ENCODE data around the gene DYNLT5. TPM values are rescaled to one million over a fixed set of nuclear protein-coding genes. Genes with fewer than 3 reads are reported as not detected.
"Not testable (repeated sequence)": the region's sequence is repeated elsewhere in the genome, so short reads cannot be mapped to it uniquely, and the experiment has no call there.

DYNLT5 gene
- polyA plus RNA-seq, 1 donor: 4.5 TPM

DNA sequence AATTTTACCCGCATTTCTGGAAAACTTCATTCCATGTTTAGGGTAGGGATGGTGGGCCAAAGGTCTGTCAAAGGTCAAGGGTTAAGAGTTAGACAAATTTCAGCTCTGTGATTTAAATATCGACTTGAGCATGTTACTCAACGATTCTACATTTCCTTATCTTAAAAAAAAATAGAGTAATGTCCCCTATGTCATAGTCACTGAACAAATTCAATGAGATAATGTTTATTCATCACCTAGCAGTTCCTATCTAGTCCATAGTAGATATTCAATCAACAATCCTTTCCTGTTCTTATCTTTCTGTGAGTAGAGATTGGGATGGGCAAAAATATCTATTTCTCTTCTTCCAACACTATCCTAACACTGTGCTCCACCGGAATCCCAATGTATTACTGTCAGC is 1.1 kb upstream of the DYNLT5 start:
- no peak for DNase-seq

DNA sequence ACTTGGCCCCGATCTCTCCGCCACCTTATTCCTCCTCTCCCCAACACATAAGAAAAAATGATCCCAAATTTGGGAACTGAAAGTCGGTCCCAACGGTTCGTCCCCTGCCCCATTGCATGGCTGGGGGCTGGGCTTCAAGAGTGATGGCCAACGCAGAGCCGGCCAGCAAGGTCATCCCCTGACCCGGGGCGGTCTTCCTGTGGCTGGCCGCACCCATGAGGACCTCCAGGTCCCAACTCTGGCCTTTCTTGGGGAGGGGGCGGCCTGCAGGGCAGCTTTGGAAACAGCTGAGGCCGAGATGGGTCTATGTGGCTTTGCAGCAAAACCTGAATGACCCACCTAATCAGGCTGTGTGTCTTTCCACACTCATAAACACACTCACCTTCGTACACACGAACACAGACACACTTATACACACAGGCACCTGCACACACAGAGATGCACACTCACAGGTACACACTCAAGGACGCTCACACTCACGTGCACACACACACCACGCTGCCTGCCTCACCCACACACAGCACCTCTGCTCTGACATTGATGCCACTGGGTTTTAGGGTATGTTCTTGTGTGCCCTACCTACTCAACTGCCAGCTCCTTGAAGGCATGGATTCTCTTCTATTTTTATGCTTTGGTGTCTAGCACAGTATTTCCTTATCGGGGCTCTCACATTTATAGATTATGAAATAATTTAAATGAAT is 562 bp downstream of the DYNLT5 start:
- no peak for DNase-seq

DNA sequence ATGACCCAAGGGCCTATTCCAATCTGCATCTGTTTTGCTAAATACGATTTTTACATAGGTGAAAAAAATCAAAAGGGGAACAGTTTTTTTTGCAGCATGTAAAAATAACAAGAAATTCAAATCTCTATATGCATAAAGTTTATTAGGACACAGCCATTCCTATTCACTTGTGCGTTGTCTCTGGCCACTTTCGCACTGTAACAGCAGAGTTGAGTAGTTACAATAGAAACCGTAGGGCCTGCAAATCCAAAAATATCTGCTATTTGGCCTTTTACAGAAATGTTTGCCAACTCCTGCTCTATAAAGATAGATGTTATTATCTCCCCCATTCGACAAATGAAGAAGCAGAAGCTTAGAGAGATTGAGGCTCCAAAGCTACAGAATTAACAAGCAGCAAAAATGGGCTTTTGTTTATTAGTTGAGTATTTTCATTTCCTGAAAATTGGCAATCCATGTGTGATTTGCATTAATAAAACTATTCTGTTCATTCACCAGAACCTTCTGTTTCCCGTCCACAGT is 5.5 kb downstream of the DYNLT5 start:
- no peak for DNase-seq

DNA sequence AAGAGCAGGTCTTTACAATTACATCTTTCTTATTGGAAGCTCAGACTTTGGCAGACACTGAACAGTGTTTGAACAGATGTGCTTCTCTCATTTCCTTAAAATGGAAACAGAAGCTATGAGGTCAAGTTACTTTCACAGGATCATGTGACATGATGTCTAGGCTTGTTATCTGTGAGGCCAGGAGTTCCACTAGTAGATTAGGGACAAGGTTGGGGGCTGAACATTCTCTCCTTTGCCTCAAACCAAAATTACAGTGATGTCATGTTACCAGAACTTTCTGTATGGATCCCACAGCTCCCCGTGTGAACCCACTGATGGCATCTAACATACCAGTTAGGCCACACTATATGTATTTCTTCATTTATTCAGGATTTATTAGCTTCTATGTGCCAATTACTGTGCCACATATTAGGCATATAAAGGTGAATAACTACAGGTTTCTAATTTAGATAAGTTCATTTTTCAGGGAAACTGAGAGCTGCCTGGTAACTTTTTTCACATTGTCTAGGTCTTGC is 6.0 kb downstream of the DYNLT5 start:
- peak; percentile 18 for DNase-seq

DNA sequence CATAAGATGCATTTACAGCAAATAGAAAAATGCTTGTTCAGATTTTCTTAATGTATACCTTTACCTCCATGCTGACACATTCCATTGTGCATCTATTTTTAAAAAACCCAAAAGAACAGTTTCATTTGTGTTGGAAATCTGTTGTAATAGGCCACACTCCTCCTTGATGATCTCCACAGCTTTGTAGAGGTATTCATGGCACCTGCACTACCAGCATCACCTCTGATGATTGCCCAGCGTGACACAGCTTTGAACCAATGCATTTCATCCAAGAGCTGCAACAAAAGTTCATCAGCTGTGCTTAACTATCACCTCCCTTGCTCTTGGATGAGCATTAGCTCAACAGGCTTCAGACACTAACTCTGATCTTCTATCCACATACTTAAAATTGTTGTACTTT is 8.2 kb downstream of the DYNLT5 start:
- no peak for DNase-seq

DNA sequence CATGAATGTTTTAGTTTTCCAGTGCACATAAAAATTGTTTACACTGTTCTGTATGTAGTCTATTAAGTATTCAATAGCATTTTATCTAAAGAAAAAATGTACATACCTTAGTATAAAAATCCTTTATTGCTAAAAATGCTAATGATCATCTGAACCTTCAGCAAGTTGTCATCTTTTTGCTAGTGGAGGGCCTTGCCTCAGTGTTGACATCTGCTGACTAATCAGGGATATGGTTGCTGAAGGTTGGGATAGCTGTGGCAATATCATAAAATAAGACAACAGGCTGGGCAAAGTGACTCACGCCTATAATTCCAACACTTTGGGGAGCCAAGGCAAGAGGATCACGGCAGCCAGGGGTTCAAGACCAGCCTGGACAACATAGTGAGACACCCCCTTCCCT is 9.0 kb downstream of the DYNLT5 start:
- DNase-seq: no peak

DNA sequence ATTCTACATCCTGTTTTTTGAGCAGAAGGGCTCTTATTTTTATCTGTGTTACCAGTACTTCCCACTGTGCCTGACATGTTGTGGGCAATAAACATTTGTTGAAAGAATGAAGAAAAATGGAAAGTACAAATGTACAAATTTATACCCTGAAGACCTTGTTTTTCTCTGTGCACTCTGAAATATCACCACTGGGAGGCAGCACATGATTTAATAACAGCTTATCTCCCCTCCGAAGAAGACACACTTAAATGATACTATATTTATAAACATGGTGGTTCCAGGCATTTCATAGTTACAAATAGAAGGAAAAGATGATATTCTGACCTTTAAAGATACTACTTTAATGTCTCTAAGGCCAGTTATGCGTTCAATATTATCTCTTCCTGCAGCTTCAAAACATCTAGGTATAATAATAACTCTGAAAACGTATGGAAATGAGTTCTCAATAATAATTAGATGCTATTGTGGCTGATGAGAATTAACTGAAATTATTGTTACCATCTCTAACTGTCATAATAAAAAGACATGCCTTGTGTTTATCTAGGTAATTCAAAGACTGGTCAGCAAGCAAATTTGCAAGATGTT is 12.8 kb downstream of the DYNLT5 start:
- DNase-seq: peak; percentile 36

DNA sequence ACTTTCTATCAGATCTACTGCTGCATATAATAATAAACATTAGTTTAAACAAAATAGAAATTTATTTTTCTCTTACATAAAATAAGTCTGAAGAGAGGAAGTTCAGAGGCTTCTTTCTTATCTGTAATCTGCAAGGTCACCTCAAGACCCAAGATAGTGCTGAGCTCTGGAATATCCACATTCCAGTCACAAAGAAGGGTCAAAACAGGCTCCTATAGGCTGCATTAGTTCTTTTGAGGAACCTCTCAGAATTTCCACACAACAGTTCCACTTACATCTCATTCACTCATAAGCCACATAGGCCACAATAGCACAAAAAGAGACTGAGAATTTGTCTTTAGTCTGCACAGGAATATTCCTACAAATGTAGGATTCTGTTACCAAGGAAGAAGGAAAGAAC is 15.4 kb downstream of the DYNLT5 start:
- no peak for DNase-seq

DNA sequence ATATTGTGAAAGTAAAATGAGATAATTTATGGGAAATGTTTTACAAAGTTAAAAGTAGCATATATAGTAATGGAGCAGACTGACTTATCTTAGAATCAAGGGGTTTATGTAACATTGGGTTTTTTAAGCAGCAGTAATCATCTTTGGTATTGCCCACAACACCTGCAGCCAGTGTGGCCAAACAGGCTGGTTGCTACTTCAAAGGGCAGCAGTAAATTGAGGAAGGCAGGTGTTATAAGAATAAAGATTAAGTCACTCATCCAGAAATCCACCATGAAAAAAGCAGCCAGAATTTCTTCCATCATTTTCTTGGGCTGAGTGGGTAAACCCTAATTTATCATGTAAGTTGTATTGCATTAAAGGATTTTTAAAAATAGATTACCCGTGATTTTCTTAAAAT is 16.7 kb downstream of the DYNLT5 start:
- DNase-seq: no peak

DNA sequence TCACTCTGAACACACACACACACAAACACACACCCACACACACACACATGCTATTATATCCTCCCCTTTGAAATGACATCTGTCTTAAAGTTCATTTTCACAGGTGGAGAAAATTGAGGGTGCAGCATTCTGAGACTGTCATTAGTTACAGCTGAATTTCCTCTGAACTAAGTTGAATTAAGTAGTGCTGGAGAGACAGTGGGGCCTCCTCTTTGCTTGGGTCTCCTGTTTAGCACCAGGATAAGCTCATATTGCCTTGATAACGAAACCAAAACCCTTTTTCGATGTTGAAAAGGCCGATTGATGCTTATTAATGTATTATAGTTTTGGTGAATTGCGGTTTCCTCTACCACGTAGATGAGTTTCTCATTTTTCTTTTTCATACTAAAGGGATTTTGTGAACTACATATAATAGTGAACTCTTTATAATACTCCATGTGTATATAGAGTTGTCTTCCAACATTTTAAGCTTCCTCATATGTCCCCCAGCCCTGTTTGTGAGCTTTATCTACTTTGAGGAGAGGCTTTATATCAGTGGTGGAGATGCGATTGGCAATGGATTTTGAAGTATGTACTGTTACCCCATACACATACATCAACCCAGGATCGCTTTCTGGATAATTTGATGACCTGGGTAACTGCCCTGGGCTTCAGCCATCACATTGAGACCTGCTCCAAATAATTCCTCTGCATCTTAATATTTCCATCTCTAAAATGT is 17.4 kb downstream of the DYNLT5 start:
- no peak for DNase-seq

DNA sequence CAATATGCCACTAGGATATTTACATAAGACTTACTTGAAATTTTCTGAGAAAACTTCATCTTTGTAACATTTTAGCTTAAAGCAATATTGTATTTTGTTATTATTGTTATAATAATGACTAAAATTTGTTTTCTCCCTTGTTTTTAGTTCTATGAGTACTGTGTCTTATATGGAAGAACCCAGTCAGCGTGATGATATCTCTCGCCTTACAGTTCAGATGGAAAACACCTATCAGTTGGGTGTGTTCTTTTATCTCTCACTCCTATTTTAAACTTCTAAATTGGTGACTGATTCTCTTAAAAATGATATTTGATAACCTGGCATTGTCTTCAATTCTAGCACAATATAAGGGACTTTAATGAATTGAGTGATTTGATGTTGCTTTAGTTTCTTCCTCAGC is 18.0 kb downstream of the DYNLT5 start:
- no peak for DNase-seq

DNA sequence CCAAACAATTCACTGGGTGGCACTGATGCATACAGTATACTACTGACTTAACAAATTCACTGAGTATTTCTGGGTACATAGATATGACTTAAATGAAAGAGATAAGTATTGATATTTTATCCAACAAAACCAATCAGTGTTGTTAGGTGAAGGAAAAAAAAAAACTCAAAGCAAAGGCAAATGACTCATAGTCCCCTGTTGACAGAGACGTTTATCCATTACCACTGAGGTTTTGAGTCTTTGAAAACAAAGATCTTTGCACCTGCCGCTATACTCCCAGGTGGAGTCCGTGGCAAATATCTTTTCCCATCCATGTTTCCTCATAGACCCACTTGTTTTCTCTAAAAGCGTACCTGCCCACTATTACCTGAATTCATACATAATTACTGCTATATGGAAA is 18.4 kb downstream of the DYNLT5 start:
- no peak for DNase-seq

DNA sequence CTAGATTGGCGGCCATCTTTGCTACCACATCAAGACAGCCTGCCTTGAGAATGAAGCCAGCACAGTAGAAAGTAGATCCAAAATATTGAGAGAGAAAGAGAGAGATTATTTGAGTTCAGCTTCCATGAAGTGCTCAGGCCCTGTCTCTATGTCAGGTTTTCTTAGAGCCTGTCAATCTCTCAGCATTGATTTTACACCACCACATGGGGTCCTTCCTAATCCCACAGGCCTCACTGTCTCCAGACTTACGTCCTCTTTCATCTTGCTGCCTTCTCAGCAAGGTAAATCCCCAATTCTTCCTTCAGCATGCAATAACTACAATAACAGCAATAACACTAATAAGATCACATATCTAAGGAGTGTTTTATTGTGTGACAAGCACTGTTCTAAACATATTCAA is 21.0 kb downstream of the DYNLT5 start:
- DNase-seq: no peak

DNA sequence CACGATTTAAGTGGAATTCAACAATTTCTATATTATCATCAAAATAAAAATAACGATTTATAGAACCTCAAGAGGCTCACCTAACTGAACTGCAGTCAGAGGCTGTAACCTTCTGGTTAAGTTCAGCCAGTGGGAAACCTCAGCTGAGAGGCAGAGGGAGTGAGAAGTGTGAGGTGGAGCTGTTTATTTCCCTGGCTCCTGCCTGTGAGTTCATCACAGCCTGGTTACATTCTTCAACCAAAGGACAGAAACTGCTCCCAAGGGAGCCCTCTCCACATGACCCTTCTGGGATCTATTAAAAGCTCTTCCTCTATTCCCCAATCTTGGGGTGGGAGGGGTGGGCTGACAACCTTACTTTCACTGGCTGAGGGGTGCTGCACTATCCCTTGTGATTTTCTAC is 22.2 kb downstream of the DYNLT5 start:
- DNase-seq: no peak

DNA sequence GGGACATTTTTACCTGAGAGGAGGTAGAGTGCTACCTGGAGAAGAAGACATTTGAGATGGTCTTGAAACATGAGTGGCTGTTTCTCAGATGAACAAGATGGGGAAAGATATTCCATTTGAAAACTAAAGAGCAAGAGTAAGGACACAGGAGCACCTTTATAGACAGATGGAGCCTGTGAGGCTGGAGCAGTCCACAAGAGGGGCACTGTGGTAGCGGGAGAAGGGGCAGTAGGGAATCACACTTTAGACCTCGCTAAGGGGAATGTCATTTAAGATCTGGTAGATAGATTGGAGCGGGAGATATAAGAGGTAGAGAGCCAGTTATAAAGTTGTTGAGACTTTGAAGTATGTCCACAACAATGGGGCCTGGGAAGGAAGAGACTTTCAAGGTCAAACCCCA is 23.4 kb downstream of the DYNLT5 start:
- DNase-seq: no peak

DNA sequence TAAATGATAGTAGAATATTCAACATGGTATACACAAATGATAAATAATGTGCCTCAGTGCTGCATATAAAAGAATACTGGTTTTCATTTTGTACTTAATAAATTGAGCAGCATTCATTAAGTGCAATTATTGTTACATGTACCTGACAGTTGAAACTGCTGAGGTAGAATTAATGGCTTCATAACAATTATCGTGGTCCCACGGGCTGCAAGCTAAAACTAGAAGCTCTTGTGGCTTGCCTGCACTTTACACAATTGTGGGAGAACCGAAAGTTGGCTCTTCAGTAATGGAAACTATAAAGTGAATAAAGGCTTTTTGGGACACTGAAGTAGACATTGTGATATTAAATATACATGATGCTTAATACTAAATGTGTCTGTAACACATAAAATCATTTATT is 25.6 kb downstream of the DYNLT5 start:
- DNase-seq: no peak

DNA sequence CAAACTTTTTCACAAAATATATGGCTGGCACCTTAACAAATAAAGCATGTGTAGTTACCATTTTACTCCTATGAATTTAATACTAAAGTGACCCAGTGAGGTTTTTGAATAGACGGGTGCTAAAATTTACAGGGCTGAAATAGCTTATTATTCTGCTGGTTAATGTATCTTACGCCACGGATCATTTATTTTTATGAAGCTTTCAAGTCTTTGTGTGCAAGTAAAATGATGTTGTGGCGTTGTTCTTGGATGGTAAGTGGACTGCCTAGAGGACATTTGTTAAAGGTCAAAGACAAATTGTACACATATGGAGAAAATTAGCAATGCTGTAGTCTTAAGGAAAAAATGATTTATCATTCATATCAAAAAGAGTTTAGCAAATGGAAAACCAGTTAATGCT is 26.0 kb downstream of the DYNLT5 start:
- DNase-seq: no peak

DNA sequence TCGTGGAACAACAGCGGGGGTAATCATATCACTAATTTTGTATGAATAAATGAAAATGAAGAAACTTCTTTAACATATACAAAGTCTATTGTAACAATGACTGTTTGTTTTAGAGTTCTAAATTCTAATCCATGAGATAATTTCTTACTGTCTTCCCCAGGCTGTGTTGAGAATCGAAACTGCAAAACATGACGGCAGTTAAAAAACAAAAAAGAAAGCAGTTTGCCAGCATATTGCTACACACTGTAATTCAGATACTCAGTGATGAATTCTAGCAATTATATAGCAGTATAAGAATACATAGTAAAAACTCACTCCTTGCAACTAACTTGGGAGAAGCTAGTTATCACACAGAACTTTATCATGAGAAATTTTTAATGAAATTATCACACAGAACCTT is 26.7 kb downstream of the DYNLT5 start:
- DNase-seq: no peak

DNA sequence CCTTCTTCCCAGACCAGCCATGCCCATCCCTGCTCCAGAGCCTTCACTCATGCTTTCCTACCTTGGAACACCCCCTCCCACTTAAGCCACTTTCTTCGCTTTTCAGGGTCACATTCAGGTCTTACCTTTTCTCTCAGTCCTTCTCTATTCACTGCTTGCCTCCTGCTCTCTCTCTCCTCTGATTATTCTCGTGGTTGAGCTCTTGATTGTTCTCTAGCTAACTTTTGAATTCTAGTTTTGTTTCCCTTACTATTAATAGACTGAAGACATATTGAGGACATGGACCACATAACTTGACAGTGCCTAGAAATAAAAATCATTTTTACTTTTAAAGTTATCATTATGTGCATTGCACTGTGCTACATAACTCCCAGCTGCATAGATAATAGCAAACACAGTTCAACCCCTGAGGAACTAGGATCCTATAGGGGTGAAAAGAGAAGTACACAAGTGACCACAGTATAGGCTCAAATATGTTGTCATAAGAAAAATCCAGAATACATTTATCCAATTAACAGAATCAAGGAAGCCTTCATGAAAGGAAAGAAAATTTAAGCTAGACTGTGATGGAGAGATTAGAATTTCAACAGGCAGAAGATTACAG is 27.3 kb downstream of the DYNLT5 start:
- no peak for DNase-seq

DNA sequence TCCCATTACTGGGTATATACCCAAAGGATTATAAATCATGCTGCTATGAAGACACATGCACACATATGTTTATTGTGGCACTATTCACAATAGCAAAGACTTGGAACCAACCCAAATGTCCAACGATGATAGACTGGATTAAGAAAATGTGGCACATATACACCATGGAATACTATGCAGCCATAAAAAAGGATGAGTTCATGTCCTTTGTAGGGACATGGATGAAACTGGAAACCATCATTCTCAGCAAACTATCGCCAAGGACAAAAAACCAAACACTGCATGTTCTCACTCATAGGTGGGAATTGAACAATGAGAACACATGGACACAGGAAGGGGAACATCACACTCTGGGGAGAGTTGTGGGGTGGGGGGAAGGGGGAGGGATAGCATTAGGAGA is 33.5 kb downstream of the DYNLT5 start:
- DNase-seq: not testable (repeated sequence)

DNA sequence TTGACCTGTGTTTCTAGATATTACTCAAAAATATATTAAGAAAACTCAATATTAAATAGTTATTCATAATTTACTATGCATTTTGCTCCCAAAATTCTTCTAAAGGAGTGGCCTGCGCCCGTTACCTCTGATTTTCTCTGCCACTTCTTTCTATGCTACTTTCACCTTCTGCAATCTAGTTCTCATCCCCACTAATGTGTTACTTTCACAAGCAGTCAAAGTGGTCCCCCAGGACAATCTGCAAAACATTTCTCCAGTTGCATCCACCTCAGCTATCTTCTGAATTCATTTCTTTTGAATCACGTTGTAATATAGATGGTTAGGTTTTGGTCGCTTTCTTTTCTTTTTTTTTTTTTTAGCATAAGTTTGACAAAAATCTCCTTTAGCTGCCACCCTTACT is 35.4 kb downstream of the DYNLT5 start:
- no peak for DNase-seq

DNA sequence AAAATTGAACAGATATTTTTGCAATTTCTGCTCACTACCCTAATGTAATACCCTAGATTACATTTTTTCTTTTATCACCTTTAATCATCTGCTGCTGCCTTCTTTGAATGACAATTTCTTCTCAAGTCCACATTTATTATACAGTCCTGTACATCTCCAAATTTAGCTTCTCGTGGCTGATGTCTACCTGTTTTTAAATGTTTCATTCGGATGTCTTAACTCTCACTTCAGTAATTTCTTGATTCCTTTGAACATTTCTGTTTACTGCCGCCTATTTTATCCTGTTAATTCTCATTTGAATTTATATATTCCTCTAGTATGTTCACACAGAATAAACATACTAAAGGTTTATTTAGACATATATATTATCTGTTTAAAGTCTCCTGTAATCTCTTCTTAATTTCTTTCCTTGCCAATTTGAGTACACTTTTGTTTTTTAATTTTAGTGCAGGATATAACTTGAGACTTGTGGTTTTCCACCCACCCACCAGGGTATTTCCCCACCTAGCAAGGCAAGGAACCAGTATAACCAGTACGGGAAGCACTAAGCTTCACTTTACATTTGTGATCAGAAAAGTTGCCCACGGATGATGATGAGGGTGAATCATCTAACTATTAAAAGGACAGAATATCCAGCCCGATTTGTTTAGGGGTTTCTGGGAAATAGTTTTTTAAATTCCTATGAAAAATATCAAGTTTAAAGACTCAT is 36.1 kb downstream of the DYNLT5 start:
- no peak for DNase-seq

Data from hindlimb muscle (tissue), 1 donor.